Lower lobe of right lung (tissue), 2 donors: ENCODE results near the gene MACROD2. TPM values are rescaled to one million over a fixed set of nuclear protein-coding genes. Genes with fewer than 3 reads are reported as not detected.

Experiments
- ATAC-seq, 2 donors: fragments of 200-7000 bp; cut with Tn5 transposase; one replicate each; pipeline ENCODE4 v1.9.1; 2020 to 2022; ENCODE audit warnings: mild to moderate bottlenecking in 2 of 2, moderate library complexity in 2 of 2
- DNase-seq: peaks from one replicate; pipeline ENCODE4 v3.0.0-alpha.2; 2020
- H3K27ac ChIP-seq: fragments of 200-600 bp; one replicate; pipeline ENCODE4 v1.8.0; 2022
- H3K27me3 ChIP-seq: fragments of 200-600 bp; one replicate; pipeline ENCODE4 v1.8.0; 2022; ENCODE audit warnings: low read depth
- H3K36me3 ChIP-seq: fragments of 200-600 bp; one replicate; pipeline ENCODE4 v1.8.0; 2022; ENCODE audit warnings: mild to moderate bottlenecking
- H3K4me1 ChIP-seq: fragments of 200-600 bp; one replicate; pipeline ENCODE4 v1.8.0; 2022
- H3K4me3 ChIP-seq: fragments of 200-600 bp; one replicate; pipeline ENCODE4 v1.8.0; 2022; ENCODE audit warnings: mild to moderate bottlenecking
- H3K9me3 ChIP-seq: fragments of 200-600 bp; one replicate; pipeline ENCODE4 v1.8.0; 2022
- CTCF ChIP-seq: fragments of 200-600 bp; IDR thresholded peaks from one replicate; pipeline ENCODE4 v1.8.0; 2022; ENCODE audit warnings: antibody characterized with exemption, mild to moderate bottlenecking
- intact Hi-C: fragments of 100-400 bp; cut with DNase I; formaldehyde crosslinking; loops from one replicate; pipeline ENCODE4 v1.11.0; 2022
- total RNA-seq: library from RNA; stranded (reverse); fragmentation: NEBNext Ultra II Directional; extraction: Animal tissue kit (Norgen Biotek cat#: 25700); gene quantifications from one replicate; pipeline ENCODE4 v1.2.1, GENCODE V29; 2021
- donor health status: DM: no; HTN: yes; CAD: no; lungs with severe emphysema.

The MACROD2 gene
- total RNA-seq, 1 donor from 2014 or later: 73.0 TPM

GRCh38 chr20:14599613-14600012, 604.3 kb downstream of the MACROD2 start:
- ATAC-seq (no peak), DNase-seq (no peak)
- Histone ChIP-seq H3K36me3 (no peaks in the 10 kb centered on the region), H3K4me1 (no peaks in the 10 kb centered on the region), H3K4me3 (no peak overlapping the region), H3K27ac (no peak overlapping the region), H3K9me3 (no peaks in the 10 kb centered on the region), H3K27me3 (no peaks in the 10 kb centered on the region)
- no peak for TF ChIP-seq CTCF
- intact Hi-C loops: no loop called here

DNA sequence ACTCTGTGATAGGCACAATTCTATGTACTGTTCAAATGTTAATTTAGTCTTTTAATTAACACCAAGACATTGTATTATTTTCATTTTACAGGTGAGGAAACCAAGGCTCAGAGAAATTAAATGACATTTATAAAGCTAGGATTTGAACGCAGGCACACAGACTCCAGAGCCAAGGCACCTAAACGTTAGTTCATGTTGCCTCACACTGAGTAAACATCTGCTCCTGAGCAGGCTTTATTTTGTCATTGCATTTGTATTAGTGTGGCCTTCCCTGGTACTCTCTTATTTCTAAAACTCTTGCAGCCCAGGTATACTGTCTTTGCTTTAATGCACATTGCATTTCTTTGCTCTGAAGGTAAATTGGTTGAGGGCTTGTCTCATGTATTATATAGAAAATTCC, 605.2 kb downstream of the MACROD2 start:
- H3K27me3 ChIP-seq: no peaks in the 10 kb centered on the region
- no peak for ATAC-seq
- TF ChIP-seq CTCF: no peak
- no peaks in the 10 kb centered on the region for H3K9me3 ChIP-seq
- intact Hi-C loops: no loop called here
- H3K27ac ChIP-seq: no peak overlapping the region
- no peak for DNase-seq
- H3K36me3 ChIP-seq: no peaks in the 10 kb centered on the region
- no peak overlapping the region for H3K4me3 ChIP-seq
- no peaks in the 10 kb centered on the region for H3K4me1 ChIP-seq

GRCh38 chr20:14604143-14604542, 608.8 kb downstream of the MACROD2 start:
- ATAC-seq: no peak
- TF ChIP-seq CTCF: no peak
- H3K27me3 ChIP-seq: no peaks in the 10 kb centered on the region
- no peak overlapping the region for H3K4me3 ChIP-seq
- H3K4me1 ChIP-seq: no peaks in the 10 kb centered on the region
- no peaks in the 10 kb centered on the region for H3K36me3 ChIP-seq
- DNase-seq: no peak
- H3K27ac ChIP-seq: no peak overlapping the region
- H3K9me3 ChIP-seq: no peaks in the 10 kb centered on the region
- intact Hi-C loops: no loop called here

GRCh38 chr20:14609328-14610221, 614.3 kb downstream of the MACROD2 start:
- Histone ChIP-seq H3K27ac (no peak overlapping the region), H3K27me3 (no peaks in the 10 kb centered on the region), H3K4me1 (no peaks in the 10 kb centered on the region), H3K9me3 (no peaks in the 10 kb centered on the region), H3K4me3 (no peak overlapping the region), H3K36me3 (no peaks in the 10 kb centered on the region)
- ATAC-seq: no peak
- no peak for DNase-seq
- intact Hi-C loops: no loop called here
- TF ChIP-seq CTCF: no peak

DNA sequence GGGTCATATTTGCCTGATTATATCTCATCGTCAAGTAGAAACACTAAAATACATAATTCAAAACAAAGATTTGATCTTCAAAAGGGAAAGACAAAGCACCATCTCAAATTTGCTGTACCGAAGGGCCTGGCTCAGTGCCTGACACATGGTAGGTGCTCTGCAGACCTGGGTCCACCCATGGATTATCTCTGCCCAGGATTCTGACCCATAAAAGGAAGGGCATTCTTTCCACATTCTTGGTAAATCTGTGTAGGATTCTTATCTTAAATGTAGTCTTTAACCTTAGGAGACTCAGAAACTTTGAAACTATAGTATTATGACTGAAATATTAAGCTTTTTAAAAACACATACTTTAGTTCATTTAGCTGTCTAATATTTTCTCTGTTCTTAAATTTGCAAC, 616.2 kb downstream of the MACROD2 start:
- intact Hi-C loops: no loop called here
- Histone ChIP-seq H3K27ac (no peak overlapping the region), H3K4me3 (no peak overlapping the region), H3K36me3 (no peaks in the 10 kb centered on the region), H3K9me3 (no peaks in the 10 kb centered on the region), H3K4me1 (no peaks in the 10 kb centered on the region), H3K27me3 (no peaks in the 10 kb centered on the region)
- DNase-seq: no peak
- TF ChIP-seq CTCF: no peak
- no peak for ATAC-seq
